ENCODE data around the gene USP27X. TPM values are rescaled to one million over a fixed set of nuclear protein-coding genes. Genes with fewer than 3 reads are reported as not detected.

The USP27X gene
- total and polyA plus RNA-seq, 2 of the 4 experiments (the other 2 are of a cell fraction) = 2.7 to 6.3 TPM

GRCh38 chrX:49858341-49858740 is 20.9 kb upstream of the USP27X start:
- ChIA-PET CTCF (interaction anchor here (0.7 kb wide), 1 partner anchor 19 kb away, joined by 3 read pairs; no protein-coding TSS in a partner anchor), POLR2A (ENCODE audit: unreplicated experiment) (no interaction called here)
- H2BK5ac ChIP-seq (ENCODE audit: low read depth, low read length, poor library complexity, severe bottlenecking) = no peak overlapping the region
- intact Hi-C loops (cut with micrococcal nuclease) (no loop called here), dilution Hi-C loops (cut with HindIII; ENCODE audit: low sequenced_read_pairs, unreplicated experiment) (no loop called here), in situ Hi-C loops (cut with MboI; ENCODE audit: low sequenced_read_pairs) (no loop called here)
- H3K9me1 ChIP-seq (ENCODE audit: insufficient read depth, low read length) = no peaks in the 10 kb centered on the region
- no peak overlapping the region for H2AK9ac ChIP-seq (replicated peaks; ENCODE audit: low read depth, low read length, poor library complexity)
- no peak overlapping the region for H3K27ac ChIP-seq (ENCODE audit: insufficient read depth, low read length)
- no peak overlapping the region for H2BK20ac ChIP-seq (ENCODE audit: low read depth, low read length)
- WGBS, 2 experiments (ENCODE audit: extremely low coverage in 2 of 2, insufficient read length in 1 of 2) = no CpG with 5 or more reads among the region's 2 CpGs
- H4K8ac ChIP-seq (ENCODE audit: low read depth in 2 of 2, low read length in 2 of 2) = no peak overlapping the region
- no peak overlapping the region for H2AFZ ChIP-seq (replicated peaks; ENCODE audit: low read length, poor library complexity)
- no peaks in the 10 kb centered on the region for H3K79me1 ChIP-seq (ENCODE audit: low read depth in 1 of 2, low read length in 2 of 2)
- H3K4me1 ChIP-seq (ENCODE audit: control insufficient read depth, insufficient read depth, low read length) = no peaks in the 10 kb centered on the region
- no peak overlapping the region for H3K9ac ChIP-seq (ENCODE audit: low read depth, low read length)
- H3K27me3 ChIP-seq (ENCODE audit: control insufficient read depth, insufficient read depth, low read length) = peaks cover 7% of the 10 kb centered on the region
- H3K23ac ChIP-seq (ENCODE audit: low read depth, low read length) = no peak overlapping the region
- no peak for DNase-seq
- no peak overlapping the region for H3K14ac ChIP-seq (replicated peaks; ENCODE audit: low read depth, low read length)
- no peak overlapping the region for H3K4me3 ChIP-seq (ENCODE audit: insufficient read depth, low read depth, low read length)
- TF ChIP-seq USF2 (IDR thresholded peaks at IDR 0.05; ENCODE audit: low read depth, low read length) (no peak), RAD21 (IDR thresholded peaks at IDR 0.05; ENCODE audit: low read length) (no peak), ELK1 (IDR thresholded peaks at IDR 0.05; ENCODE audit: borderline replicate concordance, low read depth, low read length) (no peak), RCOR1 (IDR thresholded peaks at IDR 0.05; ENCODE audit: insufficient replicate concordance, low read length) (no peak), MXI1 (IDR thresholded peaks at IDR 0.05; ENCODE audit: borderline replicate concordance, low read depth, low read length) (no peak), BHLHE40 (IDR thresholded peaks at IDR 0.05; ENCODE audit: low read depth, low read length) (no peak), CTCF (conservative IDR thresholded peaks at IDR 0.05; ENCODE audit: low read depth, low read length) (no peak), NFE2L2 (IDR thresholded peaks at IDR 0.05; ENCODE audit: low read depth, low read length) (no peak), CEBPB (IDR thresholded peaks at IDR 0.05; ENCODE audit: low read depth, low read length) (no peak), FOS (IDR thresholded peaks at IDR 0.05; ENCODE audit: low read depth, low read length) (no peak), RFX5 (IDR thresholded peaks at IDR 0.05; ENCODE audit: low read depth, low read length) (no peak), MAFK (IDR thresholded peaks at IDR 0.05; ENCODE audit: low read depth, low read length) (no peak), MAZ (IDR thresholded peaks at IDR 0.05; ENCODE audit: borderline replicate concordance, low read depth, low read length) (no peak), SMC3 (IDR thresholded peaks at IDR 0.05; ENCODE audit: low read depth, low read length) (no peak), POLR2A (IDR thresholded peaks at IDR 0.05; ENCODE audit: low read depth, low read length) (no peak), CHD1 (IDR thresholded peaks at IDR 0.05; ENCODE audit: low read depth, low read length) (no peak)
- no peaks in the 10 kb centered on the region for H3K36me3 ChIP-seq (ENCODE audit: control insufficient read depth, insufficient read depth, low read length)
- H3K9me3 ChIP-seq (ENCODE audit: control insufficient read depth, insufficient read depth, low read length) = no peaks in the 10 kb centered on the region
- no peaks in the 10 kb centered on the region for H4K20me1 ChIP-seq (ENCODE audit: insufficient read depth, low read length)
- H2BK15ac ChIP-seq (ENCODE audit: low read depth, low read length) = no peak overlapping the region
- H4K91ac ChIP-seq (ENCODE audit: insufficient read depth, low read depth, low read length) = no peak overlapping the region
- ATAC-seq (ENCODE audit: low read depth) = no peak
- no peak overlapping the region for H4K5ac ChIP-seq (ENCODE audit: low read depth, low read length)
- H3K4me2 ChIP-seq (ENCODE audit: low read depth, low read length) = no peak overlapping the region
- no peak overlapping the region for H3K56ac ChIP-seq (ENCODE audit: extremely low read depth, insufficient read depth, low read length)
- BruUV-seq (replicated peaks) = no TSS peak
- no peak overlapping the region for H3K18ac ChIP-seq (ENCODE audit: low read depth, low read length)
- H2BK120ac ChIP-seq (ENCODE audit: low read depth, low read length) = no peak overlapping the region
- no peak overlapping the region for H3K4ac ChIP-seq (ENCODE audit: low read depth, low read length)
- no peak overlapping the region for H2AK5ac ChIP-seq (ENCODE audit: low read depth, low read length)
